ELR (cell line): ENCODE measurements around the gene DEDD2.

Source experiments
- DNase-seq: peaks from one replicate; pipeline ENCODE4 v3.0.0-alpha.2; 2015; ENCODE audit warnings: low read depth

DEDD2 gene

GRCh38 chr19:42170715-42171114 lies 46.8 kb downstream of the DEDD2 start:
- no peak for DNase-seq

DNA sequence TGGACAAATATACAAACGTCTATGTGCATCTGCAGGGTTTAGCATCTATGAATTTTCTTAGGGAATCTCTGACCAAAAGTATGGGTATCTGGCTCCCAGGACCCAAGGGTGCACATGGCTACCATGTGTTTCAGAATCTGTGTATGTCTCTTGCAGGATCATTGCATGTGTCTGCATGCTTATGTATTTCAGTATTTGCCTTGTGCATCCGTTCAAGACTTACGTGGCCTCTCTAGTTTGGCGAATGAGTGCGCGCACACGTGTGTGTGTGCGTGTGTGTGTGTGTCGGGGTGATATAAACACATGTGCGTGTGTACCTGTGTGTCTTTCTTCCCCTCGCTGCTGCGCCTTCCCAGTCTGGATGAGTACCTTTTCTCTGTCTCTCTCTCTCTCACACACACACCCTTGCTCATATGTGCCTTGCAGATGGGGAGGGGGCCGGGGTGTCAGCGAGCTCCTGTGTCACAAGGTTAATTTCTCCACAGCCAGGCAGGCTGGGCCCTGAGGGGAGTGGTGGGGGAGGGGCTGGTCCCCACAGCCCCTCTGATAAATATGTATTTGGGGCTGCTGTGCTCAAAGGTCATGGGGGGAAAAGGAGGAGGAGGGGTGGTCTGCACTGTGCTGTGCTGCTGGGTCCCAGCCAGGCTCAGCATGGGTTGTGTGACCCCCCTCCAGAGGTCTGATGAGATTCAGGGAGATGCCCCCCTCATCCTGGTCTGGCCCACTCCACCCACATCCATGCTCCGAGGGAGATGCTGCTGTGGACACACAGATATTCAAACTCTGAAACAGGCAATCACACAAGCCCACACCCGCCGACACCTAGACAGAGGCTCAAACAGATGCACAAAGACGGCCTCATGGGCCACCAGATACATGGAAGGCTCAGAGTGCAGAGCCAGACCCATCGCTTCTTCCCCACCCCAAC lies 47.7 kb downstream of the DEDD2 start:
- DNase-seq = no peak

- DNase-seq = no peak
Observed at GRCh38 chr19:42168206-42168605, 49.3 kb downstream of the DEDD2 start.

GRCh38 chr19:42166316-42166715 lies 51.2 kb downstream of the DEDD2 start:
- no peak for DNase-seq

DNA sequence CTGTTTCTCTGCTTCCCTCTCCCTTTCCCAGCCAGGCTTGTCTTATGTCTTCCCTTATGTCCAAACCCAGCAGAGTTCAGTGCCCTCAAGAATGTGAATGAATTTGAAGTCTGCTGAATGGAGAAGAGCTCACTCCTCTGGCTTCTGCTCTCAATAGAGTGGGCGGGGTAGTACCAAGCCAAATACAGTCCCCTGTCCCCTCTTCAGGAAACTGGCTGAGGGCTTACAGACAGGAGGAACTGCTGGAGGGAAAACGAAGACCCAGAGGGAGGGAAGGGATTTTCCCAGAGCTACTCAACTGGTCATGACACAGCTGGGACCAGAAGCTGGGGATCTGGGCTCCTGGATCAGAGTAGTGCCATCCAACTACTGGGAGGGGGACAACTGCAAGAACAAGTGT lies 52.3 kb downstream of the DEDD2 start:
- no peak for DNase-seq

DNA sequence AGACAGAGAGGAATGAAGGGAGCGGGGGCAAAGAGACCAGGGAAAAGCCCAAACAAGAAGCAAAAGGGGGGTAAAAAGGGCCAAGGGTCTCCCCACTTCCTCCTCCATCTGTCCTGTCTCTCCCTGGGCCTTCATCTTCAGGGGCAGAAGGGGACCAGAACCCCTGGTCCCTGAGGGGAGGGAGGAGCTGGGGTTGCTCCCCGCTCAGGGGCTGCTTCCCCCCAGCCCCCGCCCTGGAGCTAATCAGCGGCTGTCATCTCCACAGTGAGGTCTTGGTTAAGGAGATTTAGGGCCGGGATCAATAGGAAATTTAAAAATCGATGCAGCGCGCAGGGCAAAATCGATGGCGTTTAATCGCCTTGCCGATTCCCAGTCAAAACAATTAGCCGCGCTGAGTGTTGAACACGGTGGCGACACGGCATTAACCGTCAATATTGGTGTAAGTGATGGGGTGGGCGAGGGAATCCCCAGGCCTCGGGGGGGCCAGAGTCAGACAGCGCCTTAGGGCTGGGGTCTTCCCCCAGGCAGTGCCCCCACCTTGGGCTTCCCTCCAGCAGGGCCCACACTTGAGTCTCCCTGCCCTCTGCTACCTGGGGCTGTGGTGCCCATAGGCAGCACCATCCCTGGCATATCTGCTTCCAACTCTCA lies 55.7 kb downstream of the DEDD2 start:
- DNase-seq = no peak

- DNase-seq = no peak
Observed at GRCh38 chr19:42159942-42160341, 57.5 kb downstream of the DEDD2 start.

DNA sequence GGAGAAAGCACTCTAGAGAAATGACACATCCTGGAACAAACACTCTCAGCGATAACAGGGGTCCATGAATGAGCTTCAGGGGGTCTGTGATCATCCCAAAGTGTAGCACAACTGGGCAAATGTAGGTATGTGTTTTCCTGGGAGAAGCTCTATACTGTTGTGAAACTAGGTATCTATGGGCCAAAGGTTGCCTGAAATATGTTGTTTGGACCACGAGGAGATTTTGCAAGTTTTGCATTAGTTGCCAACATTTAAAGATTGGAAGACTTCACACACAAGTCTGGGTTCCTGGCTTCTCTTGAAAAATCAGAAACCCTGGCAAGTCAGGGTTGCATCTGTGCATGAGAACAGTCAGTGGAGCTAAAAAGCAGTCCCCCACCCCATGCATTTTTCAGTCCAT lies 58.6 kb downstream of the DEDD2 start:
- DNase-seq = no peak

- no peak for DNase-seq
Observed at GRCh38 chr19:42156571-42156970, 60.9 kb downstream of the DEDD2 start.

DNA sequence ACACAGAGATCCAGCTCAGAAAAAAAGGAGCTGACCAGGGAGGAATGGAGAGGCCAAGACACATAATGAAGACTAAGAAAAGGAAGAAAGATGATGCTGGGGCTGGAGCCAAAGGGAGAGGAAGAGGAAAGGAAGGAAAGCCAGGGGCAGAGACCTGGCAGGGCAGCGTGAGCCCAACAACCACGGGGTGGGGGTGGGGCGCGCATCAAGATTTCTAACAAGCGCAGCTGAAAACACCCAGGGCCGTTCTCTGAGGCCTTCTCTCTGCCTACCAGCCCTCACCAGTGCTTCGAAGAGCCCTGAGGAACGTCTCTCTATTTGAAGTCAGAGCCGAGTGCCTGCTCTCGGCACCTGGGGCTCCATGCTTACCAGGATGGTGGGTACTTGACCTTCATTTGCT lies 61.7 kb downstream of the DEDD2 start:
- DNase-seq = no peak

- DNase-seq = no peak
Observed at GRCh38 chr19:42154471-42155323, 62.8 kb downstream of the DEDD2 start.

DNA sequence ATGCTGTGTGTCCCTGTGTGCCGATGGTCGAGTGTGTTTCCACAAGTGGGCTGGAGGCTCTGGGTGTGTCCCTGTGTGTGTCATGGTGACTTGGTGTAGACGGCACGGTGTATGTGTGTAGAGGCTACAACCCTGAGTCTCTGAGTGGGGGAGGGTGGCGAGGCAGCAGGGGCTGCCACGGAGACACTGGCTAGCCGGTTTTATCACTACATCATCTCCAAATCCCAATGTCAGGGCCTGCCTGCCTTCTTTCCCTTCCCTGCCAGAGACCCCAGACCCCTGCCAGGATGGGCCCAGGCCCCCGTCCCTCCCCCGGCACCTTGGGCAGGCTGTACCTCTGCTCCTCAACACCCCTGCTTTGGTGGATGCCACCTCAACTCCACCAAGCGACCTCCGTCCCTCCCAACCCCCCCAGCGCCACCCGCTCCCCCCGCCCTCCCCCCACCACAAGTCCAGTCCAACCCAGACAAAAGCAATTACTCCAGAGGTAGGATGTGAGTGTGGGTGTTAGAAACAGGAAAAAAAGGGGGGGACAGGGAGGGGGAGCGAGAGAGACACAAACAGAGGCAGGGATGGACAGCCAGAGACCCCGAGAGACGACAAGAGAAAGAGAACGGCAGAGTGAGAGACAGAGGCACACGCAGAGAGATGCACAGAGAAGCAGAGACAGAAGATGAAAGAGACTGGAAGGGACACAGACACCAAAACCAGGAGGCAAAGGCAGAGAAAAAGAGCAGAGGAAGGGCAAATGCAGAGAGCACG lies 63.6 kb downstream of the DEDD2 start:
- no peak for DNase-seq

DNA sequence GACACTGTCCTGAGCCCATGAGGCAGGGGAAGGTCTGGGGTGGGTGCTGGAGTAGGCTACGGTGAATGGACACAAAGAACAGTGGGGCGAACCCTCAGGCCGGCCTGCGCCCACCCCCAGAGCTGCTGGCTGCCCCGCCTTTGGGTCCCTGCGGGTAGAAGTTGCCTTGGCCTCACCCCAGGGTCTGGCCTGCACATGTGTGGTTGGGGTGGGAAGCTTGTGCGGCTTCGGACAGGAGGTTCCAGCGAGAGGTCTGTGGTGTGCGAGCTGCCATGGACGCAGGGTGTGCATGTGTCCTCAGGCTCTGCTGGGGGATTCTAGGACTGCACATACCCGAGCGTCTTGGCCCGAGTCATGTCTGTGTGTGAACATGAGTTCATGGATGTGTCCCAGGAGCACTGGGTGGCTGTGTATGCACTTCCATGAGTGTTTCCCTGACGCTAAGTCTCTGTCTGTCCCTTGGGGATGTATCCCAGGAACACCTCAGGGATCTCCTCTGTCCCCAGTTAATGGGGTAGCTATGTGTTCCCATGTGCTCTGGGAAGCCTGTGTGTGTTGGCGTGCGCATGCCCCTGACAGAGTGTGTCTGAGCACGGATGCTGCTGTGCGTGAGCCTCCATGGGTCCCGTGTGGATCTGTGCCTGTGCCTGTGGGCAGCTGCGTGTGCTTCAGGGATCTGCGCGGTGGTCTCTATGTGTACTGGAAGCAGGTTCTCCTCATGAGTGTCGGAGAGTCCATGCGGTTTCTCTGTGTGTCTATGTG lies 64.4 kb downstream of the DEDD2 start:
- DNase-seq = no peak

GRCh38 chr19:42151782-42152684 lies 65.4 kb downstream of the DEDD2 start:
- DNase-seq = no peak

DNA sequence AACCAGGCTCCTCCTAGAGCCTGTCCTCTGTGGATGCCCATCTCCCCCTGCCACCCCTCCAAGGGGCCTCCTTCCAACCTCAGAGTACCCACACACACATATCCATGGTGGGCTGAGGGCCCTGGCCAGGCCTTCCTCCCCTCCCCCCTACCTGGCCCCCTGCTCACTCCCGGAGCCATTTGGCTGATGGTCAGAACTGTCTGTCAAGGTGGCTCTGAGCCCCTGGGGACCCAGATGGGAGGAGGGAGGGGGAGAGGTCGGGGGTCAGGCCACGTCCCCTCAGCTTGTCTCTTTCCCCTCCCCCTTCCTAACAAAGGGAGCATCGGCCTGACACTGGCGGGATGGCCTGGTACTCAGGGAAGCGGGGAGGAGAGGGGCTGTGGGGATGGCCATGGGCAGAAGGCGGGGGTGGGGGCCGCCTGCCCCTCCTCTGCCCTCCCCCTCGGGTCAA lies 66.5 kb downstream of the DEDD2 start:
- no peak for DNase-seq

DNA sequence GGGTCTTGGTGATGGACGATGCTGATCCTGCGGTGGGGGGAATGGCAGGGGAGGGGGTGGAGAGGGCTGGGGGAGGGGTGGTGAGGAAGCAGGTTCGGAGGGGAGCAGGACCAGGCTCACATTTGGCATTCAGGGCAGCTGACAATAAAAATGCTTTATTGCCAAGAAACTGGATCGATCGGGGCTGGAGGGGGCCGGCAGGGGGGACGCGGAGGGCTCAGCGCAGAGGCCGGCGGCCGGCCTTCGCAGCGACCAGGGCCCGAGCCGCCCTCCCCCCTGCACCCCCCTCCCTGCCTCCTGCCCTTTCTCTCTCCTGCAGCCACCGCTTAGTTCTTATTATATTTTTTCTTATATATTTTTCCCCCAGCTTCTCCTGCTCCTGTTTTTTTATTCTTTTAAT lies 67.1 kb downstream of the DEDD2 start:
- DNase-seq = no peak

DNA sequence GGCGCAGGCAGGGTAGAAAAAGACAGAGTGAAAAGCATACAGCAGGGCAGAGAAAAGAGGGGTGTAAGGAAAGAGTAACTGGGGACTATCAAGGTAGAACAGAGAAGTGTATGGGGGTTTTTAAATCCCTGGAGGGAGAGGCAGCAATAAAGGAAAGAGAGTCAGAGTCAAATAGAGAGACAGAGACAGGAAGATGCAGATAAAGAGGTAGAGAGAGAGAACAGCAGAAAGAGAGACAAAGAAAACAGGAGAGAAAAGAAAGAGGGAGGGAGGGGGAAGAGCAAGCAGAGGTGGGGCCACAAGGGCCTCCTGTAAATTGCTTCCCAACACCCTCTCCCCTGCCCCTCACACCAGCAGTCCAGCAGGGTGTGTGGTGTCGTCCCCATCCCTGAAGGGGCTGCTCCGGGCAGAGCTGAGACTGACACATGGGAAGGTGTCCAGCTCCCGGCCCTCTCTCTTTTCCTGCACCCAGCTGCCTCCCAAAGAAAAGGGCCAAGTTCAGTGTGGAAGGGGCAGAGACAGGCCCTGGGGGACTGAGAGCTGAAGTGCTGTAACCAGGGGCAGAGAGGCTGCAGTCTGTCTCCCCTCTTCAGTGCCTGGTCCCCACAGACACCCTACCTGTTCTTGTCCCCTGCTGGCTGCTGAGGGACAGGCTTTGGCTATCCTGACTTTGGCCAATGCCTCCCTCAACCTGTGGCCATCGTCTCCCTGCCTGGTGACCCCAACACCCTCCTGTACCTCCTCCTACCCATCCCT lies 67.9 kb downstream of the DEDD2 start:
- no peak for DNase-seq
